Urothelium cell line (cell line): ENCODE measurements around the gene FITM2.

Experiments
- DNase-seq: peaks from one replicate; pipeline ENCODE4 v3.0.0; 2011; ENCODE audit warnings: low spot score, mixed read lengths
- FAIRE-seq: peaks from 2 replicates; lab custom pipeline; 2011; peaks lifted over from hg19 to GRCh38; lab: Jason Lieb, UNC

Gene FITM2

GRCh38 chr20:44284032-44284431 is 27.0 kb downstream of the FITM2 start:
- DNase-seq, result no peak
- FAIRE-seq, result no peak

- FAIRE-seq, result no peak
These were observed 28.8 kb downstream of the FITM2 start for GRCh38 chr20:44282192-44282591.

GRCh38 chr20:44280387-44280786 is 30.6 kb downstream of the FITM2 start:
- FAIRE-seq, result no peak
- DNase-seq, result no peak

More at GRCh38 chr20:44282192-44282591, 28.8 kb downstream of the FITM2 start:
- DNase-seq, result no peak

GRCh38 chr20:44279228-44279627 is 31.8 kb downstream of the FITM2 start:
- peak; percentile 79 for DNase-seq
- FAIRE-seq, result peak; percentile 17

- FAIRE-seq, result no peak
- no peak for DNase-seq
These were observed 36.5 kb downstream of the FITM2 start for GRCh38 chr20:44274303-44275017.

GRCh38 chr20:44273231-44274215 is 37.5 kb downstream of the FITM2 start:
- no peak for FAIRE-seq
- DNase-seq, result no peak

DNA sequence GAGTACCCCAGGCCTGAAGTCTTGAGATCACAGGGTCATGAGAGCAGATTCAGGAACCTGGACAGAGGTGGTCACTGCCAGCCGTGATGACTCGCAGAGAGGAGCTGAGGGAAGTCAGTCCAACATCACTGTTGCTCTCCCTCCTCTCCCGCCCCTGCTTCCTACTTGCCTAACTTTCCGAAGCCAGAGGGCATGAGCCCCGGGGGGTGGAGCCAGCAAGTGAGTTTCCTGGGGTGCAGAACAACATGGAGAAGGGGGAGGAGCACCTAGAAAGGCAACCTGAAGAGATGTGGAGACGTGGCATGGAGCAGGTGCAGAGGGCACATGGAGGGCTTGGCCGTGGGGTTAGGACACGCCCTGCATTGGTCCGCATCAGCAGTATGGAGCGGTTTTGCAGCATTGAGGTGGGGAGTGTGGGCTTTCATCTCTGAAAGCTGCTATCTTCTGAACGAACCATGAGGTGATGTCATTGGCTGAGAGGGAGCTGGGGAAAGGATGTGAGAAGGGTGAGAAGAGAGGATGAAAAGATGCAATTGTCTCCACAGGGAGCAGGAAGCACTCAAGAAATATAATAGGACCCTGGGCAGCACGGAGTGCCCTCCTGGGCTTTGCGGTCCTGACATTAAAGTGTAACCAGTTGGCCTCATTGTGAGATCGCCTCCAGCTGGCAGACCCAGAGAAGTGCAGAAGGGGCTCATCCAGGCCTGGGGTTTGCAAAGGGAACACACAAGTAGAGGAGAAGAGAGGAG is 38.9 kb downstream of the FITM2 start:
- no peak for DNase-seq
- FAIRE-seq, result no peak

GRCh38 chr20:44268802-44269201 is 42.2 kb downstream of the FITM2 start:
- FAIRE-seq (no peak), DNase-seq (no peak)

- no peak for FAIRE-seq
- DNase-seq, result no peak
These were observed 46.7 kb downstream of the FITM2 start for GRCh38 chr20:44264287-44264686.

DNA sequence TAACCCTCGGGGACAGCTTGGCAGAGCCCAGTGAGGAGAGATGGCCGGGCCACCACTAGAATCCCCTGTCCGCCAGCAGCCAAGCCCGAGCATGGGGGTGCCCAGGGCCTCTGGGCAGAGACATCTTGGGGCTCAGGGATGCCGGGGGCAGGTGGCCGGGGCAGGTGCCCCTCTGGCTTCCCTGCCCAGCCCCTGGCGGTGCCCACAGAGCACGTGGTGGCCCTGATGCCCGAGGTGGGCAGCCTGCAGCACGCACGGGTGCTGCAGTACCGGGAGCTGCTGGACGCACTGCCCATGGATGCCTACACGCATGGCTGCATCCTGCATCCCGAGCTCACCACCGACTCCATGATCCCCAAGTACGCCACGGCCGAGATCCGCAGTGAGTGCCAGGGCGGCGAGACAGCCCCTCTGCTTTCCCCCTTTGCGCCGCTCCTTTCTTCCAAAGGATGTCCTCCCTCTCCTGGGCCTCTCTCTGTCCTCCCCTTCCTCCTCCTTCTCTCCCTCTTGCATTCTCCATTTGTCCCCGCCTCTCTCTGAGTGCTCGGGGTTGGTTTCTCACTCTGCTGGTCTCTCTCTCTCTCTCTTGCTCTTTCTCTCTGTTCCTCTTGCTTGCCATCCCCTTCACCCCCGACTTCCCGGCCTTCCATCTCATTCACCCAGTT is 52.6 kb downstream of the FITM2 start:
- FAIRE-seq (no peak), DNase-seq (no peak)

DNA sequence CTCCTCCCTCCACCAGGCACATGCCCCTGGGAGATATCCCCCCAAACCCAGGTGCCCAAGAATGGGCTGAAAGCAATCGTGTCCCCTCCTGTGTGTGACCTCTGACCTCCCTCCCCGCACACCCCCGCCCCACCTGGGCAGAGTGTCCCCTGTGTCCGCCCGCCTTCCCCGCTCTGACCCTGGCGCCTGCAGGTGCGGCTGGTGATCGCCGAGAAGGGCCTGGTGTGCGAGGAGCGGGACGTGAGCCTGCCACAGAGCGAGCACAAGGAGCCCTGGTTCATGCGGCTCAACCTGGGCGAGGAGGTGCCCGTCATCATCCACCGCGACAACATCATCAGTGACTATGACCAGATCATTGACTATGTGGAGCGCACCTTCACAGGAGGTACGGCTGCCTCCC is 54.0 kb downstream of the FITM2 start:
- FAIRE-seq (no peak), DNase-seq (no peak)

DNA sequence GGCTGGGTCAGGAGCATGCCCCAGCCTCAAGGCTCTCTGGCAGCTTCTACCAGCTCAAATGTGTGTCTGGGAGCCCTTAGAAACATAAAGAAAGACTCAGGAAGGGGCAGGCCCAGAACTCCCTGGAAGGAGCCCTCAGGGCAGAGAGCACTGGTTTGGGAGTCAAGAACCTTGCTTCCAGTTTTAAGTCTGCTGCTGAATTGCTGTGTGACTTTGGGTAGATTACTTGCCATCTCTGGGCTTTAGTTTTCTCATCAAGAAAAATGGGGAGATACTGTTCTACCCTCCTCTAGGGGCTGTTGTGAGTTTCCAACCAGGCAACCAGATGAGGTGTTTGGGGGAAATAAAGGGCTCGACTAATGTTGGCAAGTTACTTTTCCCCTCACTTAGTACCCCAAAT is 55.1 kb downstream of the FITM2 start:
- DNase-seq (no peak), FAIRE-seq (no peak)

GRCh38 chr20:44254073-44254472 is 56.9 kb downstream of the FITM2 start:
- FAIRE-seq, result peak; percentile 82
- no peak for DNase-seq

DNA sequence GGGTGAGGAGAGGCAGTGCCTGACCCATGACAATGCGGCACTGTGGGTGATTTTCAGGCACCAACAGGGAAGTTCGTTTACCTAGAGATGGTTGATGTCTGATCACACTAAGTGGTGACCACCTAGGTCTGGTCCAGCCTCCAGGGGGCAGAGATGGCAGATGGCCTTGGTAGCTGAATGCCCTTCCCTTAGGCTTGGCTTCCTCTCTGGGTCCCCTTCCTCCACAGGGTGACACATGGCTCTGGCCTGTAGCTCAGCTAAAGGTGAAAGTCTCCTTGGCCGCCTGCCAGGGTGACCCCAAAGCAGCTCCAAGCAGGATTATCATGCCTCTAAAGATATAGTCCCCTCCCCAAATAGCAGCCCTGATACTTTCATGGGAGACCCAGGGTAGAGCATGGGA is 57.5 kb downstream of the FITM2 start:
- DNase-seq (no peak), FAIRE-seq (no peak)
